ENCODE data around the gene ZNF787.

Gene ZNF787

DNA sequence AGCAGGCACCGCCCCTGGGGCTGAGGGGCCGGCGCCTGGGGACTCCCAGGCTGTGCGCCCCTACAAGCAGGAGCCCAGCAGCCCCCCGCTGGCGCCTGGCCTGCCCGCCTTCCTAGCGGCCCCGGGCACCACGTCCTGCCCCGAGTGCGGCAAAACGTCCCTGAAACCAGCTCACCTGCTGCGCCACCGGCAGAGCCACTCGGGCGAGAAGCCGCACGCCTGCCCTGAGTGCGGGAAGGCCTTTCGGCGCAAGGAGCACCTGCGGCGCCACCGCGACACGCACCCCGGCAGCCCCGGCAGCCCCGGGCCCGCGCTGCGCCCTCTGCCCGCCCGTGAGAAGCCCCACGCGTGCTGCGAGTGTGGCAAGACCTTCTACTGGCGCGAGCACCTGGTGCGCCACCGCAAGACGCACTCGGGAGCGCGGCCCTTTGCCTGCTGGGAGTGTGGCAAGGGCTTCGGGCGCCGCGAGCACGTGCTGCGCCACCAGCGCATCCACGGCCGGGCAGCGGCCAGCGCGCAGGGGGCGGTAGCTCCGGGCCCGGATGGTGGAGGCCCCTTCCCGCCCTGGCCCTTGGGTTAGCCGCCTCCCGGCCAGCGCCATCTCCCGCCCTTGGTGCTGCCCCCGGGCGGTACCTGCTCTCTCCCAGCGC lies 38.7 kb upstream of the ZNF787 start:
- TF ChIP-seq, protein P1, sequence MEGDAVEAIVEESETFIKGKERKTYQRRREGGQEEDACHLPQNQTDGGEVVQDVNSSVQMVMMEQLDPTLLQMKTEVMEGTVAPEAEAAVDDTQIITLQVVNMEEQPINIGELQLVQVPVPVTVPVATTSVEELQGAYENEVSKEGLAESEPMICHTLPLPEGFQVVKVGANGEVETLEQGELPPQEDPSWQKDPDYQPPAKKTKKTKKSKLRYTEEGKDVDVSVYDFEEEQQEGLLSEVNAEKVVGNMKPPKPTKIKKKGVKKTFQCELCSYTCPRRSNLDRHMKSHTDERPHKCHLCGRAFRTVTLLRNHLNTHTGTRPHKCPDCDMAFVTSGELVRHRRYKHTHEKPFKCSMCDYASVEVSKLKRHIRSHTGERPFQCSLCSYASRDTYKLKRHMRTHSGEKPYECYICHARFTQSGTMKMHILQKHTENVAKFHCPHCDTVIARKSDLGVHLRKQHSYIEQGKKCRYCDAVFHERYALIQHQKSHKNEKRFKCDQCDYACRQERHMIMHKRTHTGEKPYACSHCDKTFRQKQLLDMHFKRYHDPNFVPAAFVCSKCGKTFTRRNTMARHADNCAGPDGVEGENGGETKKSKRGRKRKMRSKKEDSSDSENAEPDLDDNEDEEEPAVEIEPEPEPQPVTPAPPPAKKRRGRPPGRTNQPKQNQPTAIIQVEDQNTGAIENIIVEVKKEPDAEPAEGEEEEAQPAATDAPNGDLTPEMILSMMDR (IDR thresholded peaks at IDR 0.05; ENCODE audit: insufficient read depth, missing control alignments) = no peak
- no peak for FAIRE-seq
- no peak for DNase-seq (ENCODE audit: insufficient read length, low spot score)

DNA sequence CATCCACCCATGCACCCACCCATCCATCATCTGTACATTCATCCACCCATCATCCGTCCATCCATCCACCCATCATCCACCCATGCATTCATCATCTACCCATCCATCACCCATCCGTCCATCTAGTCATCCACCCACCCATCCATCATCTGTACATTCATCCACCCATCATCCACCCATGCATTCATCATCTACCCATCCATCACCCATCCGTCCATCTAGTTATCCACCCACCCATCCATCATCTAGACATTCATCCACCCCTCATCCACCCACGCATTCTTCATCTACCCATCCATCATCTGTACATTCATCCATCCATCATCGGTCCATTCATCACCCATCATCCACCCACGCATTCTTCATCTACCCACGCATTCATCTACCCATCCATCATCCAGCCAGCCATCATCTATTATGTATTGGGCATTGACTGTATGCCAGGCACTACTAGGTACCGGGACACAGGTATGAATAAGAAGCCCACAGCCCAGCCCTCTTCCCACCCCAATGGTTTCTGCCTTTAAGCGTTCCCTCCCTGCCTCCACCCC lies 38.0 kb upstream of the ZNF787 start:
- no peak for FAIRE-seq
- TF ChIP-seq, protein P1 (IDR thresholded peaks at IDR 0.05; ENCODE audit: insufficient read depth, missing control alignments) = no peak
- no peak for DNase-seq (ENCODE audit: insufficient read length, low spot score)

DNA sequence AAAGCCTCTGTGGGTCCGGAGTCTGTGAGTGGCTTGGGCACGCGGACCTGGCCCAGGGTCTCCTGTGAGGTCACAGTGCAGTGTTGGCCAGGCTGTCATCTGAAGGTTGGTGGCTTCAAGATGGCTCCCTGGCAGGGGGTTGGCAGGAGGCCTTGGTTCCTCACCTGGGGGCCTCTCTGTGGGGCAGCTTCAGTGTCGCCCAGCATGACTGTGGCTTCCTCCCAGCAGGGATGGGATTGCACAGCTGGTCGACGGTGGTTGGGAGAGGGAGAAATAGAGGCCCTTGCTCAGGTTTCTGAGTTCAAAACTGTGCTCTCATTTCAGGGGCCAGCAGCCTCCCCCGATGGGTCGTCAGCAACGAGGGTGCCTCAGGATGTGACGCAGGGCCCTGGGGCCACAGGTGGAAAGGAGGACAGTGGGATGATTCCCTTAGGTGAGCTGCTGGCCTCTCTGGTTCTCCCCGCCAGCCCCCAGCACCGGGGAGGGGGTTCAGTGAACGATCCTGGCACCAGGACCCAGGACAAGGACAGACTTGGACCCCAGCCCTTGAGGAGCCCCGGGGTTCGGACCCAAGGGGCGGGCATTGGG lies 37.2 kb upstream of the ZNF787 start:
- DNase-seq (ENCODE audit: insufficient read length, low spot score) = no peak
- TF ChIP-seq, protein P1 (IDR thresholded peaks at IDR 0.05; ENCODE audit: insufficient read depth, missing control alignments) = no peak
- no peak for FAIRE-seq

DNA sequence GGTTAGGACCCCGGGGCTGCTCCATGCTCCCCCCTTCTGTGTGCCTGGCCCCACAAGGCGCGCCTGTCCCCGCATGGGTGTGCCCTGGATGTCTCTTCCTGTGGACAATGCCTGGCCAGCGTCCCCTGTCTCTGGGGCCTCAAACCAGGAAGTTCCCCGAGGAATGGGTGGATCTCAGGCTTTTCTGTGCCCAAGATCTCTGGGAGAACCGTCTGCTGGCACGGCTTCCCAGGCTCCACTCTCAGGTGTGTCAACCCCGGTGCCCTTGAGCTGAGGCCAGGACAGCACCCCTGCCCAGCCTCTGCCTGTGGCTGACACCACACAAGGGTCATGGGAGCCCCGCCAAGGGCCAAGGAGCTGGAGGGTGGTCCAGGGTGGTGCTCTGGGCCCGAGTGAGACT lies 35.7 kb upstream of the ZNF787 start:
- FAIRE-seq (no peak), DNase-seq (ENCODE audit: insufficient read length, low spot score) (no peak)
- TF ChIP-seq, protein P1 (IDR thresholded peaks at IDR 0.05; ENCODE audit: insufficient read depth, missing control alignments) = no peak

DNA sequence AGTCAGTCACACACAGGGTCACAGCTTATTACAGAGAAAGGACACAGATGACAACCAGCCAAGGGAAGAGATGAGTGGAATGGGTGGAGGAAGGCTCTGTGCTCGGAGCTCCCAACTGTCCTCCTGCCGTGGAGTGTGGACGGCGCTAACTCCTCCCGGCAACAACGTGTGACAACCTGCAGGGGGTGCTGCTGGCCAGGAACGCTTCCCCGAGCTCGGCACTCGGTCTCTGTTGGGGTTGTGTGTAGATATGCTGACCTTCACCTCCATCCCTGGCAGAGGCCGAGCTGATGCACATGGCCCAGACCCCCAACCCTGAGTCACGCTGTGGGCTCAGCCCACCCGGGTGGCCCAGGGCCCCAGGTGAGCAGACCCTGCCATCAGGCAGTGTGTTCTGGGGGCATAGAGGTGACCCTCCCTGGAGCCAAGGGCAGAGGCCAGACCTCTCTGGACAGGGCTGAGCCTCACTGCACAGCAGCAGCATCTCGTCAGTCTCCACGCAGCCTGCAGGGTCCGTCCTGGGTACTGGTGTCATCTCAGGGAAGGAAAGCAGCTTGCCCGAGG lies 34.1 kb upstream of the ZNF787 start:
- TF ChIP-seq, protein P1 (IDR thresholded peaks at IDR 0.05; ENCODE audit: insufficient read depth, missing control alignments) = peak; percentile 22
- DNase-seq (ENCODE audit: insufficient read length, low spot score) (peak; percentile 58), FAIRE-seq (no peak)

DNA sequence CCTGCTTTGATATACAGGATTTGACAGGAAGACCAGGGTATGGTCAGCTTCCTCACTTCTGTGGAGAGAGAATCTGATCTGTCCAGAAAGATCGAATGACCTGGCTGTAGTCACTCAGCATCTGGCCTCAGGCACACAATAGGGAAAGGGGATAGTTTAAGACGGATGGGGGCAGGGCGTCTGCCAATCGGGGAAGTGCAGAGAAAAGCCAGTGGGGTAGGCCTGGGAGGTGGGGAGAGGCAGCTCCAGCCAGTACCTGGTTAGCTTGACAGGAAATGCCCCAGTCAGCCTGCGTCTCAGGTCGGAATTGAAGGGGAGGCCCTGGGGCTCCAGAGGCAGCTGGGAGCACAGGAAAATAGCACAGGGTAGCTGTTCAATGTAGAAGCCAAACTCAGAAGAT lies 32.4 kb upstream of the ZNF787 start:
- FAIRE-seq (no peak), DNase-seq (ENCODE audit: insufficient read length, low spot score) (no peak)

More for the DNA sequence above, 32.4 kb upstream of the ZNF787 start:
- TF ChIP-seq, protein P1 (IDR thresholded peaks at IDR 0.05; ENCODE audit: insufficient read depth, missing control alignments) = no peak
